Measurements from ENCODE around the gene AVEN. TPM values are rescaled to one million over a fixed set of nuclear protein-coding genes. Genes with fewer than 3 reads are reported as not detected.

AVEN gene
- total RNA-seq, 2 donors from 2014 or later = 12.9 to 18.9 TPM

- Histone ChIP-seq H3K36me3 (no peaks in the 10 kb centered on the region), H3K27ac (no peak overlapping the region), H3K27me3 (no peaks in the 10 kb centered on the region), H3K9me3 (no peaks in the 10 kb centered on the region), H3K4me1 (no peaks in the 10 kb centered on the region), H3K4me3 (no peak overlapping the region)
- no peak for DNase-seq (ENCODE audit: low spot score)
- TF ChIP-seq, protein P1, sequence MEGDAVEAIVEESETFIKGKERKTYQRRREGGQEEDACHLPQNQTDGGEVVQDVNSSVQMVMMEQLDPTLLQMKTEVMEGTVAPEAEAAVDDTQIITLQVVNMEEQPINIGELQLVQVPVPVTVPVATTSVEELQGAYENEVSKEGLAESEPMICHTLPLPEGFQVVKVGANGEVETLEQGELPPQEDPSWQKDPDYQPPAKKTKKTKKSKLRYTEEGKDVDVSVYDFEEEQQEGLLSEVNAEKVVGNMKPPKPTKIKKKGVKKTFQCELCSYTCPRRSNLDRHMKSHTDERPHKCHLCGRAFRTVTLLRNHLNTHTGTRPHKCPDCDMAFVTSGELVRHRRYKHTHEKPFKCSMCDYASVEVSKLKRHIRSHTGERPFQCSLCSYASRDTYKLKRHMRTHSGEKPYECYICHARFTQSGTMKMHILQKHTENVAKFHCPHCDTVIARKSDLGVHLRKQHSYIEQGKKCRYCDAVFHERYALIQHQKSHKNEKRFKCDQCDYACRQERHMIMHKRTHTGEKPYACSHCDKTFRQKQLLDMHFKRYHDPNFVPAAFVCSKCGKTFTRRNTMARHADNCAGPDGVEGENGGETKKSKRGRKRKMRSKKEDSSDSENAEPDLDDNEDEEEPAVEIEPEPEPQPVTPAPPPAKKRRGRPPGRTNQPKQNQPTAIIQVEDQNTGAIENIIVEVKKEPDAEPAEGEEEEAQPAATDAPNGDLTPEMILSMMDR (IDR thresholded peaks at IDR 0.05) = no peak
These were observed 37.8 kb upstream of the AVEN start for GRCh38 chr15:34076785-34077184.

- Histone ChIP-seq H3K4me3 (no peak overlapping the region), H3K4me1 (no peaks in the 10 kb centered on the region), H3K27ac (no peak overlapping the region), H3K36me3 (no peaks in the 10 kb centered on the region), H3K9me3 (no peaks in the 10 kb centered on the region), H3K27me3 (no peaks in the 10 kb centered on the region)
- no peak for DNase-seq (ENCODE audit: low spot score)
- TF ChIP-seq, protein P1 (IDR thresholded peaks at IDR 0.05) = no peak
These were observed 31.0 kb upstream of the AVEN start for GRCh38 chr15:34070003-34070402.

GRCh38 chr15:34065941-34066340, 26.9 kb upstream of the AVEN start:
- Histone ChIP-seq H3K27me3 (no peaks in the 10 kb centered on the region), H3K4me1 (no peaks in the 10 kb centered on the region), H3K36me3 (no peaks in the 10 kb centered on the region), H3K27ac (no peak overlapping the region), H3K9me3 (no peaks in the 10 kb centered on the region), H3K4me3 (no peak overlapping the region)
- TF ChIP-seq, protein P1 (IDR thresholded peaks at IDR 0.05) = no peak
- no peak for DNase-seq (ENCODE audit: low spot score)

DNA sequence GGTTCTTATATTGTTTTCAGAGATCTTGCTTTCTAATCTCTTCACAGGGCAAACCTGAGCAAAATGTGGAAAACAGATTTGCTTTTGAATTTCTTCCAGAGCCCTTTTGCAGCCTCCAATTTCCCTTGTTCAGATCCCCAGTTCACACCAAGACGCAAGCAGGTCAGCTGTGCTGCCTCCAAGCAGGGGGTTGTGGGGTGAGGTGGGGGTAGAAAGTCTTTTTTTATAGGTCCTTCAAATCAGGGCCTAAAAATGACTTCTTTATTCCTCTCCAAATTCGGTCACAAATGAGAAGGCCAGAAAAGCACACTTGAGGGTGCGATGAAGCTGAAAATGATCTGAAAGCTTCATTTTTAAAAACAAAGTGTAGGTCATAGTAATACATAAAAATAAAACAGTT, 26.3 kb upstream of the AVEN start:
- Histone ChIP-seq H3K36me3 (no peaks in the 10 kb centered on the region), H3K4me3 (no peak overlapping the region), H3K9me3 (no peaks in the 10 kb centered on the region), H3K27ac (no peak overlapping the region), H3K27me3 (no peaks in the 10 kb centered on the region), H3K4me1 (no peaks in the 10 kb centered on the region)
- TF ChIP-seq, protein P1 (IDR thresholded peaks at IDR 0.05) = no peak
- DNase-seq (ENCODE audit: low spot score) = no peak

GRCh38 chr15:34064438-34064837, 25.4 kb upstream of the AVEN start:
- Histone ChIP-seq H3K36me3 (no peaks in the 10 kb centered on the region), H3K4me3 (no peak overlapping the region), H3K27me3 (no peaks in the 10 kb centered on the region), H3K4me1 (no peaks in the 10 kb centered on the region), H3K27ac (no peak overlapping the region), H3K9me3 (no peaks in the 10 kb centered on the region)
- DNase-seq (ENCODE audit: low spot score) = no peak
- TF ChIP-seq, protein P1 (IDR thresholded peaks at IDR 0.05) = no peak

DNA sequence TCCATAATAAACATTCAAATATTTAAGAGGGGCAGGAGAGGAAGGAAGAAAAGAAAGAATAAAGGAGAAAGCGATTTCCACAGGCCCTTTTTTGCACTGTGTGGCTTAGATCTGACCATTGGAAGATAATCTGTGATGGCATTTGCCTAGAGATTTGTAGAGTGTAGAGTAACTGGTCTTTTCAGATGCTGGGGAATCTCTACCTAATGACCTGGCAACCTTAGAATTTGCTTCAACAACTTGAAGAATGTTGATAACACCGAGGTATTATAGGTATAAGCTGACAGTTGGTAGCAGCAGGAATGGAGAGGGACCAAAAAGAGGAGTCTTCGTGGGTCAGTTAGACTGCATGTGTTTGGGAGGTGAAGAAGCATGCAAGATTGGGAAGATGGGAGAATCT, 20.9 kb upstream of the AVEN start:
- H3K27ac ChIP-seq = no peak overlapping the region
- DNase-seq (ENCODE audit: low spot score) = no peak
- H3K27me3 ChIP-seq = no peaks in the 10 kb centered on the region
- no peak overlapping the region for H3K4me3 ChIP-seq
- no peaks in the 10 kb centered on the region for H3K4me1 ChIP-seq
- no peaks in the 10 kb centered on the region for H3K36me3 ChIP-seq
- no peaks in the 10 kb centered on the region for H3K9me3 ChIP-seq
- TF ChIP-seq, protein P1 (IDR thresholded peaks at IDR 0.05) = no peak

All from right atrium auricular region (tissue), 2 donors.